Measurements from ENCODE around the gene CIPC. TPM values are rescaled to one million over a fixed set of nuclear protein-coding genes. Genes with fewer than 3 reads are reported as not detected.

The CIPC gene
- total RNA-seq, 2 experiments from 2014 or later = 14.4 to 15.1 TPM

- Mint-ChIP-seq H3K27me3 (peaks cover 25% of the 10 kb centered on the region), H3K4me3 (no peak overlapping the region), H3K4me1 (no peaks in the 10 kb centered on the region), H3K9me3 (no peaks in the 10 kb centered on the region), H3K36me3 (ENCODE audit: low read depth) (no peaks in the 10 kb centered on the region), H3K27ac (no peak overlapping the region)
- ChIA-PET POLR2A (no interaction called here), CTCF (no interaction called here)
- DNase-seq = no peak
Measured at GRCh38 chr14:77157740-77158139, 59.7 kb downstream of the CIPC start.

GRCh38 chr14:77158175-77158881 is 60.3 kb downstream of the CIPC start:
- H3K27me3 Mint-ChIP-seq = peaks cover 25% of the 10 kb centered on the region
- DNase-seq = no peak
- CTCF ChIA-PET = no interaction called here
- H3K36me3 Mint-ChIP-seq (ENCODE audit: low read depth) = no peaks in the 10 kb centered on the region
- POLR2A ChIA-PET = no interaction called here
- H3K9me3 Mint-ChIP-seq = no peaks in the 10 kb centered on the region
- no peak overlapping the region for H3K27ac Mint-ChIP-seq
- H3K4me3 Mint-ChIP-seq = no peak overlapping the region
- H3K4me1 Mint-ChIP-seq = no peaks in the 10 kb centered on the region

- POLR2A ChIA-PET = no interaction called here
- CTCF ChIA-PET = no interaction called here
- no peaks in the 10 kb centered on the region for H3K9me3 Mint-ChIP-seq
- no peak overlapping the region for H3K27ac Mint-ChIP-seq
- H3K36me3 Mint-ChIP-seq (ENCODE audit: low read depth) = no peaks in the 10 kb centered on the region
- DNase-seq = no peak
- no peaks in the 10 kb centered on the region for H3K4me1 Mint-ChIP-seq
- no peak overlapping the region for H3K4me3 Mint-ChIP-seq
- peaks cover 23% of the 10 kb centered on the region for H3K27me3 Mint-ChIP-seq
Measured at GRCh38 chr14:77158882-77159255, 60.8 kb downstream of the CIPC start.

- ChIA-PET CTCF (no interaction called here), POLR2A (no interaction called here)
- Mint-ChIP-seq H3K4me3 (no peak overlapping the region), H3K4me1 (no peaks in the 10 kb centered on the region), H3K9me3 (no peaks in the 10 kb centered on the region), H3K36me3 (ENCODE audit: low read depth) (no peaks in the 10 kb centered on the region), H3K27me3 (peaks cover 22% of the 10 kb centered on the region), H3K27ac (no peak overlapping the region)
- no peak for DNase-seq
Measured at GRCh38 chr14:77161011-77161410, 63.0 kb downstream of the CIPC start.

Other genes starting within 250 kb of the CIPC start
- gene IRF2BPL, start 69.5 kb upstream of the CIPC start, total RNA-seq = 10 to 100 TPM; 26.0 to 29.9 TPM
- gene ZDHHC22, start 43.5 kb downstream of the CIPC start, total RNA-seq = not detected
- gene TMEM63C, start 83.5 kb downstream of the CIPC start, total RNA-seq = under 1 TPM; 0.29 to 0.45 TPM
- not detected for gene NGB, start 172.9 kb downstream of the CIPC start, total RNA-seq
- gene POMT2, start 222.6 kb downstream of the CIPC start, total RNA-seq = 10 to 100 TPM; 11.9 to 13.8 TPM
- 10 to 100 TPM; 17.0 to 17.8 TPM for gene GSTZ1, start 222.8 kb downstream of the CIPC start, total RNA-seq